Measurements from ENCODE around the gene GRIK1. TPM values are rescaled to one million over a fixed set of nuclear protein-coding genes. Genes with fewer than 3 reads are reported as not detected.

The GRIK1 gene
- total RNA-seq, 5 donors from 2014 or later (not counting 1 experiment from before 2014, with no cell fraction given), result not detected

DNA sequence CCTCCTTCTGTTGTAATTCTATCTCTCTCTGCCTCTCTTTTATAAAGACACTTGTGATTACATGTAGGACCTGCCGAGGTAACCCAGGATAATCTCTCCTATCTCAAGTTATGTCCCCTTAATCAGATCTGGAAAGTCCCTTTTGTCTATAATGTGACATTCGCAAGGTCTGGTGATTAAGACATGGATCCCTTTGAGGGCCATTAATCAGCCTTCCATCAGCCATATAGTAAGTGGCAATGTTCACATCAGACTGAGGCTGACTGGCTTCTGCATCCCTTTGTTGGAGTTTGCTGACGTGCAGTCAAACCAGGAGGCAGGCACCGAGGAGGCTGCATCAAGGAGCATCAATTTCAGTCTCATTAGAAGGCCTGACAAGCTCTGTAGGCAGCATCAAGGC is 431.5 kb downstream of the GRIK1 start:
- DNase-seq, result no peak
- Histone ChIP-seq H3K27me3 (replicated peaks in 1 of 2; ENCODE audit: control insufficient read depth in 2 of 2, extremely low read depth in 1 of 2, insufficient read depth in 2 of 2, low read length in 1 of 2) (no peaks in the 10 kb centered on the region), H3K4me1 (ENCODE audit: control insufficient read depth in 1 of 2, extremely low read depth in 1 of 2, insufficient read depth in 2 of 2, low read length in 2 of 2) (no peaks in the 10 kb centered on the region), H3K27ac (ENCODE audit: low read length) (no peak overlapping the region), H3K36me3 (ENCODE audit: control insufficient read depth in 2 of 2, extremely low read depth in 1 of 2, insufficient read depth in 1 of 2, low read length in 1 of 2) (no peaks in the 10 kb centered on the region), H3K4me3 (ENCODE audit: control insufficient read depth in 1 of 2, extremely low read depth in 1 of 2, low read length in 1 of 2) (no peak overlapping the region), H3K9me3 (no peaks in the 10 kb centered on the region)
- no peak for ATAC-seq (replicated peaks in 1 of 4)
- peaks cover 0 to 3% (median 2%) of the 10 kb centered on the region in 3 donors for H3K9me3 Mint-ChIP-seq
- H3K27ac Mint-ChIP-seq, result no peak overlapping the region
- ChIA-PET CTCF (no interaction called here), POLR2A (no interaction called here)
- WGBS (ENCODE audit: insufficient coverage), result 75% methylated on average over 2 of the region's 4 CpGs
- H3K4me3 Mint-ChIP-seq, result no peak overlapping the region
- H3K4me1 Mint-ChIP-seq, result peaks cover 0 to 2% (median 0%) of the 10 kb centered on the region in 3 donors
- H3K27me3 Mint-ChIP-seq, result no peaks in the 10 kb centered on the region
- H3K36me3 Mint-ChIP-seq, result peaks cover 28% of the 10 kb centered on the region

DNA sequence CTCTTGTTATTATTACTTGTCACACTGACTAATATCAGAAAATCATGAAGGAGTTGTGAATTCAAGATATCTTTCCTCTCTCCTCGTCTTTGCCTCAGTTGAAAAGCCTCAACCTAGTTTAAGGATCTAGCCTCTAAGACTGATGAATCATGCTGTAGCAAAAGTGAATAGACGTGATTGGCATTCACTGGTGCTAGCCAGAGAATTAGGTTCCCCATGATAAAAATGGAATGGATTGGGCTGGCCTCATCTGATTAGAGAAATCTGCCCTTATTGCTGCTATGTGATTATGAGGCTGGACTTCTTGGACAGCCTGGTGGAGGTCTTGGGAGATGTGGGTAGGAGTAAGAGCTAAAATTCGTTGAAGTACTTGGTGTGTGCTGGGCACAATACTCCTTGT is 432.8 kb downstream of the GRIK1 start:
- no peaks in the 10 kb centered on the region for H3K36me3 ChIP-seq (ENCODE audit: control insufficient read depth in 2 of 2, extremely low read depth in 1 of 2, insufficient read depth in 1 of 2, low read length in 1 of 2)
- Mint-ChIP-seq H3K9me3 (peaks cover 0 to under 1% (median 0%) of the 10 kb centered on the region in 3 donors), H3K27me3 (no peaks in the 10 kb centered on the region), H3K36me3 (peaks cover 25% of the 10 kb centered on the region), H3K4me1 (peaks cover 0 to 2% (median 0%) of the 10 kb centered on the region in 3 donors), H3K27ac (no peak overlapping the region), H3K4me3 (no peak overlapping the region)
- H3K27ac ChIP-seq (ENCODE audit: low read length), result no peak overlapping the region
- WGBS (ENCODE audit: insufficient coverage), result 81% methylated on average over 2 of the region's 3 CpGs
- CTCF ChIA-PET, result no interaction called here
- H3K27me3 ChIP-seq (replicated peaks in 1 of 2; ENCODE audit: control insufficient read depth in 2 of 2, extremely low read depth in 1 of 2, insufficient read depth in 2 of 2, low read length in 1 of 2), result no peaks in the 10 kb centered on the region
- no peaks in the 10 kb centered on the region for H3K9me3 ChIP-seq
- no peak overlapping the region for H3K4me3 ChIP-seq (ENCODE audit: control insufficient read depth in 1 of 2, extremely low read depth in 1 of 2, low read length in 1 of 2)
- ATAC-seq (replicated peaks in 1 of 4) (no peak), DNase-seq (no peak)
- POLR2A ChIA-PET, result no interaction called here
- no peaks in the 10 kb centered on the region for H3K4me1 ChIP-seq (ENCODE audit: control insufficient read depth in 1 of 2, extremely low read depth in 1 of 2, insufficient read depth in 2 of 2, low read length in 2 of 2)

DNA sequence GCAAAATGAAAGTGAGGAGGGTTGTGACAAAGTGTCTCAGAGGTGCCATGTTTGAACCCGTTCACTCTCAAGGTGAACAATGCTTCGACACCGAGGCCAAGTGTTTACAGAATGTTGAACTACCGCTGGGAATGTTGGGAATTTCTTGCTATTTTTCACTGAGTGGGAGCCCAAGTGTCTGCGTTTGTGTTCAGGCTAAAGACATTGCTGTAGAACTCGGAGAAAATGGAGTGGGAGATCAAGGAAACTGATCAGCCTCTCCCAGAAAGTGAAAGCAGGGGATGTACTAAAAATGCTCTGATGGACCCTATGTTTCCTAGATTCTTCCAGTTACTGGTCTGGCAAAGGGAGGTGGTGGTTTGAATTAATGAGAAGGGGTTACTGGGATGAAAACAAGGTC is 433.6 kb downstream of the GRIK1 start:
- ChIA-PET CTCF (no interaction called here), POLR2A (no interaction called here)
- DNase-seq (no peak), ATAC-seq (replicated peaks in 1 of 4) (no peak)
- Mint-ChIP-seq H3K9me3 (no peaks in the 10 kb centered on the region), H3K4me1 (peaks cover 0 to 2% (median 0%) of the 10 kb centered on the region in 3 donors), H3K36me3 (peaks cover 25% of the 10 kb centered on the region), H3K4me3 (no peak overlapping the region), H3K27ac (no peak overlapping the region), H3K27me3 (no peaks in the 10 kb centered on the region)
- Histone ChIP-seq H3K9me3 (no peaks in the 10 kb centered on the region), H3K27me3 (replicated peaks in 1 of 2; ENCODE audit: control insufficient read depth in 2 of 2, extremely low read depth in 1 of 2, insufficient read depth in 2 of 2, low read length in 1 of 2) (no peaks in the 10 kb centered on the region), H3K36me3 (ENCODE audit: control insufficient read depth in 2 of 2, extremely low read depth in 1 of 2, insufficient read depth in 1 of 2, low read length in 1 of 2) (no peaks in the 10 kb centered on the region), H3K4me3 (ENCODE audit: control insufficient read depth in 1 of 2, extremely low read depth in 1 of 2, low read length in 1 of 2) (no peak overlapping the region), H3K4me1 (ENCODE audit: control insufficient read depth in 1 of 2, extremely low read depth in 1 of 2, insufficient read depth in 2 of 2, low read length in 2 of 2) (no peaks in the 10 kb centered on the region), H3K27ac (ENCODE audit: low read length) (no peak overlapping the region)
- 62% methylated on average over 6 of the region's 6 CpGs for WGBS (ENCODE audit: insufficient coverage)

DNA sequence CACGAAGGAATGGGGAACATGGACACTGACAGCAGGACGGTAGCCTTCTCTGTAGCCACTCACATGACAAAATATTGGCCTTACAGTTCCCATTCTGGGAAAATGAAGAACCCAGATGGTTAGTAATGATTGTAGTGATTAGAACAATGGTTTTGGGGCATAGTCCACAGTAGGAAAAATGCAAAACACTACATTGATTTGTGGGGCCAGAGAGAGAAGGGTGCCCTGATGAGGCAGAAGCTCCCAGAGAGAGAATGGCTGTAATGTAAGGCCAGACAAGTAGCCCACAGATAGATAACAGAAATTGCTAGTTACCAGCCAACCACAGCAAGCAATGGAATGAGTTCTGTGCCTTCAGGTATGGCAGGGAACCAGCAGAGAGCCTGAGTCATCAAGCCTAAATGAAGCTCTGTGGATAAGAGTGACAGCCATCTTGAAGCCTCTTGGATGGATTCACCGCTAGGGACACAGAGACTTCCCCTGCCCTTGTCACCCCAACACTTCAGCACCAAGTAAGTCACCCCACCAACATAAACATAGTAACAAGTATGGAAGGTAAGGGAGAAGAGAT is 435.0 kb downstream of the GRIK1 start:
- H3K36me3 ChIP-seq (ENCODE audit: control insufficient read depth in 2 of 2, extremely low read depth in 1 of 2, insufficient read depth in 1 of 2, low read length in 1 of 2), result no peaks in the 10 kb centered on the region
- Mint-ChIP-seq H3K36me3 (peaks cover 28% of the 10 kb centered on the region), H3K4me3 (no peak overlapping the region), H3K27me3 (no peaks in the 10 kb centered on the region), H3K9me3 (no peaks in the 10 kb centered on the region), H3K4me1 (peaks cover 0 to 2% (median 0%) of the 10 kb centered on the region in 3 donors), H3K27ac (no peak overlapping the region)
- no peak for DNase-seq
- no peak overlapping the region for H3K27ac ChIP-seq (ENCODE audit: low read length)
- no peaks in the 10 kb centered on the region for H3K9me3 ChIP-seq
- no peaks in the 10 kb centered on the region for H3K4me1 ChIP-seq (ENCODE audit: control insufficient read depth in 1 of 2, extremely low read depth in 1 of 2, insufficient read depth in 2 of 2, low read length in 2 of 2)
- no peaks in the 10 kb centered on the region for H3K27me3 ChIP-seq (replicated peaks in 1 of 2; ENCODE audit: control insufficient read depth in 2 of 2, extremely low read depth in 1 of 2, insufficient read depth in 2 of 2, low read length in 1 of 2)
- ATAC-seq (replicated peaks in 1 of 4), result no peak
- H3K4me3 ChIP-seq (ENCODE audit: control insufficient read depth in 1 of 2, extremely low read depth in 1 of 2, low read length in 1 of 2), result no peak overlapping the region
- no CpG with 5 or more reads among the region's 3 CpGs for WGBS (ENCODE audit: insufficient coverage)
- ChIA-PET POLR2A (interaction anchor here in 1 of 2 donors (0.6 kb wide), 1 partner anchor 114 kb away, joined by 4 read pairs; no protein-coding TSS in a partner anchor), CTCF (interaction anchor here (0.5 to 0.6 kb wide), 2 partner anchors 11 to 797 kb away, joined by 4 to 5 read pairs; no protein-coding TSS in a partner anchor)

DNA sequence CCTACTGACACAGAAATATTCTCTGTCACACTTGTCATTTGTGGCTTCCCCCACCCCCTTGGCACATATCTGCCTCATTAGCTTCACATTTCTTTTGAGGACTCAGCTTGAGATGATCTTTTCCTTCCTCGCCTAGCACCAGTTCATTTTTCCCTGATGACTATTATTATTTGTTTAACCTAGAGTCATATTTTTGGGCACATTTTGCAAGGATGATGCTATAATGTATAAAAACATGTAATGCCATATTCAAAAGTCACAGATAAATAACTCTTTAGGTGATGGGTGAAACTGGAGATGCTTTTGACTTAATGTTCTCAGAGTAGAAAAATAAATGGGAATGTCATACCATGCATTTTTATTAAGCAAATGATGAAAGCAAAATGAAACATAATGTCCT is 438.3 kb downstream of the GRIK1 start:
- Histone ChIP-seq H3K4me3 (ENCODE audit: control insufficient read depth in 1 of 2, extremely low read depth in 1 of 2, low read length in 1 of 2) (no peak overlapping the region), H3K27ac (ENCODE audit: low read length) (no peak overlapping the region), H3K36me3 (ENCODE audit: control insufficient read depth in 2 of 2, extremely low read depth in 1 of 2, insufficient read depth in 1 of 2, low read length in 1 of 2) (no peaks in the 10 kb centered on the region), H3K9me3 (peaks cover 4% of the 10 kb centered on the region), H3K4me1 (ENCODE audit: control insufficient read depth in 1 of 2, extremely low read depth in 1 of 2, insufficient read depth in 2 of 2, low read length in 2 of 2) (no peaks in the 10 kb centered on the region), H3K27me3 (replicated peaks in 1 of 2; ENCODE audit: control insufficient read depth in 2 of 2, extremely low read depth in 1 of 2, insufficient read depth in 2 of 2, low read length in 1 of 2) (no peaks in the 10 kb centered on the region)
- Mint-ChIP-seq H3K36me3 (peaks cover 43% of the 10 kb centered on the region), H3K27me3 (no peaks in the 10 kb centered on the region), H3K4me3 (no peak overlapping the region), H3K27ac (no peak overlapping the region), H3K9me3 (peaks cover 4% of the 10 kb centered on the region in 3 donors), H3K4me1 (peaks cover 0 to 4% (median 3%) of the 10 kb centered on the region in 3 donors)
- no peak for DNase-seq
- no peak for ATAC-seq (replicated peaks in 1 of 4)
- ChIA-PET CTCF (no interaction called here), POLR2A (no interaction called here)
- WGBS (ENCODE audit: insufficient coverage), result no CpG with 5 or more reads among the region's 1 CpG

DNA sequence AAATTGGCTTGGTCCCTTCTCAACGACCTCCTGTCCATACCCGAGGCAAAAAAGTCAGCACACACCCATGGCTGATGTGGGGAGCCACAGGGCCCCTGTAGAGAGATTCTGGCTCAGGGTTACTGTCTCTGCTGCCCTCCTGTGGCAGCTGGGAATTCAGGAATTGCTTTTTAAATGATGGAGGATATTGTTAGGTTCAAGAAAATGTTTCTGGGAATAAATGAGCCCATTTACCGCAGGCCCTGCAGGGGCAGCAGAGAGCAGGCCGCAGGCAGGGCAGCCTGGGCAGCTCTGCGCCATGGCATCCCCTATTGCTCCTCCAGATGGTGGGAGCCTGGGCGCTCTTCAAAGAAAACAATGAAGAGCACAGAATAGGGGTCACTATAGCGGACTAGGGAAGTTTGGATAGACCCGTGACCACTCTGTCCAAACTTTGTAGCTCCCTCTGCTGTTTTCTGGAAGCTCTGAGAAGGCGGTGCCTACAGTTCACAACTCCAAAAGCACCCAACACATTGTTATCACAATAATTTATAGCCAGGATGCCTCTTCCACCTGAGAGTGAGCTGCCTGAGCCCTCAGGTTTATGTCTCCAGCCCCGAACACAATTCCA is 440.0 kb downstream of the GRIK1 start:
- H3K36me3 ChIP-seq (ENCODE audit: control insufficient read depth in 2 of 2, extremely low read depth in 1 of 2, insufficient read depth in 1 of 2, low read length in 1 of 2), result no peaks in the 10 kb centered on the region
- Mint-ChIP-seq H3K36me3 (peaks cover 52% of the 10 kb centered on the region), H3K27me3 (no peaks in the 10 kb centered on the region), H3K27ac (no peak overlapping the region), H3K9me3 (peaks cover 6 to 7% (median 6%) of the 10 kb centered on the region in 3 donors), H3K4me3 (no peak overlapping the region), H3K4me1 (peaks cover 0 to 3% (median 2%) of the 10 kb centered on the region in 3 donors)
- peaks cover 4% of the 10 kb centered on the region for H3K9me3 ChIP-seq
- H3K4me1 ChIP-seq (ENCODE audit: control insufficient read depth in 1 of 2, extremely low read depth in 1 of 2, insufficient read depth in 2 of 2, low read length in 2 of 2), result no peaks in the 10 kb centered on the region
- H3K4me3 ChIP-seq (ENCODE audit: control insufficient read depth in 1 of 2, extremely low read depth in 1 of 2, low read length in 1 of 2), result no peak overlapping the region
- DNase-seq, result no peak
- ChIA-PET CTCF (no interaction called here), POLR2A (no interaction called here)
- ATAC-seq (replicated peaks in 1 of 4), result no peak
- 94% methylated on average over 9 of the region's 10 CpGs for WGBS (ENCODE audit: insufficient coverage)
- H3K27me3 ChIP-seq (replicated peaks in 1 of 2; ENCODE audit: control insufficient read depth in 2 of 2, extremely low read depth in 1 of 2, insufficient read depth in 2 of 2, low read length in 1 of 2), result no peaks in the 10 kb centered on the region
- no peak overlapping the region for H3K27ac ChIP-seq (ENCODE audit: low read length)

All from T-cell (primary cell).